Tibial artery (tissue), 4 donors: ENCODE measurements around the gene WDR64.

Experiments used
- DNase-seq, 2 donors: peaks; one replicate each; pipeline ENCODE4 v3.0.0-alpha.2; 2019
- H3K27ac ChIP-seq, 2 donors: fragments of 200-600 bp; sonication (generic) in 1 of 2; 1 replicate in 1 of 2; 2 replicates in 1 of 2; pipeline ENCODE4 v1.5.1; 2018 to 2019; ENCODE audit warnings: mild to moderate bottlenecking in 1 of 2
- H3K27me3 ChIP-seq, 2 donors: fragments of 200-600 bp; sonication (generic) in 1 of 2; one replicate each; pipeline versions ENCODE4 v1.5.1 to v1.6.0; 2016 to 2019
- H3K36me3 ChIP-seq, 3 donors: fragments of 200-600 bp; sonication (generic) in 2 of 3; one replicate each; pipeline ENCODE4 v1.5.1; 2016 to 2019; ENCODE audit warnings: mild to moderate bottlenecking in 2 of 3
- H3K4me1 ChIP-seq, 4 donors: fragments of 200-600 bp; sonication (generic) in 2 of 4; 1 replicate in 3 of 4; 2 replicates in 1 of 4; pipeline ENCODE4 v1.5.1; 2016 to 2019
- H3K4me3 ChIP-seq, 2 donors: fragments of 200-600 bp; sonication (generic) in 1 of 2; 1 replicate in 1 of 2; 2 replicates in 1 of 2; pipeline ENCODE4 v1.5.1; 2018 to 2019; ENCODE audit warnings: mild to moderate bottlenecking in 2 of 2
- H3K9me3 ChIP-seq, 3 donors: fragments of 200-600 bp; sonication (generic) in 1 of 3; one replicate each; pipeline ENCODE4 v1.5.1; 2016 to 2019
- CTCF ChIP-seq, 2 experiments: fragments of 200-600 bp in 1 of 2; fragments of 450-650 bp in 1 of 2; IDR thresholded peaks; one replicate each; pipeline ENCODE4 v1.5.1; 2017 to 2019; ENCODE audit warnings: antibody characterized with exemption in 2 of 2, mild to moderate bottlenecking in 1 of 2, moderate library complexity in 1 of 2
- intact Hi-C: fragments of 100-400 bp; cut with DNase I; formaldehyde crosslinking; loops from one replicate; pipeline ENCODE4 v1.15.0; 2023; ENCODE audit warnings: low total_unique reads

The WDR64 gene

GRCh38 chr1:241767737-241768136 lies 115.7 kb downstream of the WDR64 start:
- DNase-seq = no peak
- H3K27me3 ChIP-seq = no peaks in the 10 kb centered on the region
- no peak overlapping the region for H3K4me3 ChIP-seq
- no peak overlapping the region for H3K27ac ChIP-seq
- H3K9me3 ChIP-seq = no peaks in the 10 kb centered on the region
- no peaks in the 10 kb centered on the region for H3K36me3 ChIP-seq
- H3K4me1 ChIP-seq = no peaks in the 10 kb centered on the region
- intact Hi-C loops = no loop called here
- TF ChIP-seq CTCF (IDR thresholded peaks at IDR 0.05) = no peak

- Histone ChIP-seq H3K4me3 (no peak overlapping the region), H3K27ac (no peak overlapping the region), H3K36me3 (no peaks in the 10 kb centered on the region), H3K27me3 (no peaks in the 10 kb centered on the region), H3K9me3 (no peaks in the 10 kb centered on the region), H3K4me1 (no peaks in the 10 kb centered on the region)
- TF ChIP-seq CTCF (IDR thresholded peaks at IDR 0.05) = no peak
- intact Hi-C loops = no loop called here
- no peak for DNase-seq
Observed at GRCh38 chr1:241770115-241770514, 118.0 kb downstream of the WDR64 start.

- no peaks in the 10 kb centered on the region for H3K9me3 ChIP-seq
- TF ChIP-seq CTCF (IDR thresholded peaks at IDR 0.05) = no peak
- H3K36me3 ChIP-seq = no peaks in the 10 kb centered on the region
- DNase-seq = no peak
- no peak overlapping the region for H3K27ac ChIP-seq
- no peaks in the 10 kb centered on the region for H3K4me1 ChIP-seq
- no peak overlapping the region for H3K4me3 ChIP-seq
- H3K27me3 ChIP-seq = no peaks in the 10 kb centered on the region
- intact Hi-C loops = no loop called here
Observed at GRCh38 chr1:241771117-241771516, 119.0 kb downstream of the WDR64 start.

- intact Hi-C loops = no loop called here
- no peak for TF ChIP-seq CTCF (IDR thresholded peaks at IDR 0.05)
- H3K4me1 ChIP-seq = no peaks in the 10 kb centered on the region
- H3K9me3 ChIP-seq = no peaks in the 10 kb centered on the region
- H3K36me3 ChIP-seq = no peaks in the 10 kb centered on the region
- H3K27me3 ChIP-seq = no peaks in the 10 kb centered on the region
- no peak overlapping the region for H3K27ac ChIP-seq
- H3K4me3 ChIP-seq = no peak overlapping the region
- DNase-seq = no peak
Observed at GRCh38 chr1:241772932-241773500, 120.9 kb downstream of the WDR64 start.

GRCh38 chr1:241773991-241774390 lies 121.9 kb downstream of the WDR64 start:
- Histone ChIP-seq H3K9me3 (no peaks in the 10 kb centered on the region), H3K4me3 (no peak overlapping the region), H3K36me3 (no peaks in the 10 kb centered on the region), H3K4me1 (no peaks in the 10 kb centered on the region), H3K27me3 (no peaks in the 10 kb centered on the region), H3K27ac (no peak overlapping the region)
- intact Hi-C loops = no loop called here
- TF ChIP-seq CTCF (IDR thresholded peaks at IDR 0.05) = no peak
- DNase-seq = no peak

- no peak for TF ChIP-seq CTCF (IDR thresholded peaks at IDR 0.05)
- intact Hi-C loops = no loop called here
- Histone ChIP-seq H3K27me3 (no peaks in the 10 kb centered on the region), H3K4me1 (no peaks in the 10 kb centered on the region), H3K36me3 (no peaks in the 10 kb centered on the region), H3K4me3 (no peak overlapping the region), H3K27ac (no peak overlapping the region), H3K9me3 (no peaks in the 10 kb centered on the region)
- DNase-seq = no peak
Observed at GRCh38 chr1:241775021-241775420, 122.9 kb downstream of the WDR64 start.
